T-cell (primary cell): Measurements from ENCODE around the gene RALGAPA1. TPM values are rescaled to one million over a fixed set of nuclear protein-coding genes. Genes with fewer than 3 reads are reported as not detected.
"Not testable (repeated sequence)": the region's sequence is repeated elsewhere in the genome, so short reads cannot be mapped to it uniquely, and the experiment has no call there.

Experiments
- ATAC-seq, 4 experiments: fragments of 200-7000 bp in 3 of 4; fragments of 150-1000 bp in 1 of 4; cut with Tn5 transposase; replicated peaks in 1 of 4; 1 replicate in 3 of 4; 2 replicates in 1 of 4; pipeline ENCODE4 v1.10.0; 2021; ENCODE audit warnings: moderate library complexity in 3 of 4, mild to moderate bottlenecking in 2 of 4, moderate number of reproducible peaks in 1 of 4
- CTCF ChIA-PET, 2 donors: fragments of 300-600 bp; sonication (Branson Sonifier 250); formaldehyde crosslinking; loops; one replicate each; lab custom pipeline; 2022; ENCODE audit warnings: antibody characterized with exemption in 2 of 2; lab: Charles Lee
- POLR2A ChIA-PET, 2 donors: fragments of 300-600 bp; sonication (Branson Sonifier 250); formaldehyde crosslinking; loops; one replicate each; lab custom pipeline; 2022; ENCODE audit warnings: antibody characterized with exemption in 2 of 2; lab: Charles Lee
- DNase-seq, 35 experiments: peaks; one replicate each; pipeline versions ENCODE4 v3.0.0 to v3.0.0-alpha.2; 2013 to 2023
- H3K27ac ChIP-seq: one replicate; pipeline ENCODE4 v1.5.1; 2013; ENCODE audit warnings: low read length
- H3K27me3 ChIP-seq, 2 experiments: replicated peaks in 1 of 2; 1 replicate in 1 of 2; 2 replicates in 1 of 2; pipeline versions ENCODE4 v1.6.1 to v1.7.0; 2013; ENCODE audit warnings: low read length in 1 of 2, mixed read lengths in 1 of 2; ENCODE audit not compliant: control insufficient read depth in 2 of 2, insufficient read depth in 2 of 2; ENCODE audit errors: extremely low read depth in 1 of 2
- H3K36me3 ChIP-seq, 2 donors: 1 replicate in 1 of 2; 2 replicates in 1 of 2; pipeline versions ENCODE4 v1.6.1 to v1.7.0; 2013; ENCODE audit warnings: low read length in 1 of 2; ENCODE audit not compliant: control insufficient read depth in 2 of 2, insufficient read depth in 1 of 2; ENCODE audit errors: extremely low read depth in 1 of 2
- H3K4me1 ChIP-seq, 2 experiments: 1 replicate in 1 of 2; 2 replicates in 1 of 2; pipeline versions ENCODE4 v1.6.1 to v1.7.0; 2013; ENCODE audit warnings: low read length in 2 of 2, mixed read lengths in 1 of 2; ENCODE audit not compliant: insufficient read depth in 2 of 2, control insufficient read depth in 1 of 2; ENCODE audit errors: extremely low read depth in 1 of 2
- H3K4me3 ChIP-seq, 2 donors: 1 replicate in 1 of 2; 2 replicates in 1 of 2; pipeline versions ENCODE4 v1.5.1 to v1.7.0; 2013; ENCODE audit warnings: mild to moderate bottlenecking in 2 of 2, low read length in 1 of 2, moderate library complexity in 1 of 2; ENCODE audit not compliant: control insufficient read depth in 1 of 2; ENCODE audit errors: extremely low read depth in 1 of 2
- H3K9me3 ChIP-seq: 2 replicates; pipeline ENCODE4 v1.7.0; 2013
- H3K27ac Mint-ChIP-seq, 2 donors: one replicate each; pipeline ENCODE4 v1.8.0; 2020 to 2021; ENCODE audit warnings: mild to moderate bottlenecking in 2 of 2, mixed read lengths in 2 of 2
- H3K27me3 Mint-ChIP-seq, 2 donors: one replicate each; pipeline ENCODE4 v1.8.0; 2021 to 2022; ENCODE audit warnings: mixed read lengths in 2 of 2
- H3K36me3 Mint-ChIP-seq: one replicate; pipeline ENCODE4 v1.8.0; 2021; ENCODE audit warnings: mixed read lengths
- H3K4me1 Mint-ChIP-seq, 3 donors: one replicate each; pipeline ENCODE4 v1.8.0; 2020 to 2022; ENCODE audit warnings: mixed read lengths in 3 of 3, mild to moderate bottlenecking in 1 of 3
- H3K4me3 Mint-ChIP-seq, 3 donors: one replicate each; pipeline ENCODE4 v1.8.0; 2020 to 2022; ENCODE audit warnings: mild to moderate bottlenecking in 3 of 3, mixed read lengths in 3 of 3, moderate library complexity in 3 of 3
- H3K9me3 Mint-ChIP-seq, 3 donors: one replicate each; pipeline ENCODE4 v1.8.0; 2020 to 2022; ENCODE audit warnings: mixed read lengths in 3 of 3
- WGBS: methylation state at CpG from one replicate; pipeline ENCODE4 v1.1.5; 2013; ENCODE audit warnings: missing lambda C conversion rate; ENCODE audit not compliant: insufficient coverage; 5-methylcytosine and 5-hydroxymethylcytosine counted together
- total RNA-seq, 35 experiments: library from RNA in 6 of 35; stranded (reverse) in 6 of 35; fragments of 120-200 nt in 1 of 35; gene quantifications; one replicate each; pipeline versions ENCODE4 v1.2.1 to v1.2.4 and lab custom pipeline; 2013 to 2026

Gene RALGAPA1
- total RNA-seq, 5 donors from 2014 or later (not counting 1 experiment from before 2014, with no cell fraction given) = 65.1 to 88.9 (median 82.9) TPM

GRCh38 chr14:35632271-35632670 lies 176.8 kb downstream of the RALGAPA1 start:
- DNase-seq = no peak
- Histone ChIP-seq H3K9me3 (no peaks in the 10 kb centered on the region), H3K4me3 (no peak overlapping the region), H3K27ac (no peak overlapping the region), H3K27me3 (no peaks in the 10 kb centered on the region), H3K36me3 (peaks cover 0 to 19% of the 10 kb centered on the region in 2 donors), H3K4me1 (no peaks in the 10 kb centered on the region)
- Mint-ChIP-seq H3K36me3 (peaks cover 39% of the 10 kb centered on the region), H3K27ac (no peak overlapping the region), H3K4me1 (no peaks in the 10 kb centered on the region), H3K9me3 (peaks cover 0 to 5% (median 2%) of the 10 kb centered on the region in 3 donors), H3K4me3 (no peak overlapping the region), H3K27me3 (no peaks in the 10 kb centered on the region)
- POLR2A ChIA-PET = no interaction called here
- ATAC-seq = no peak
- CTCF ChIA-PET = interaction anchor here in 1 of 2 donors (0.6 kb wide), 1 partner anchor 1123 kb away, joined by 4 read pairs; no protein-coding TSS in a partner anchor
- no CpG with 5 or more reads among the region's 3 CpGs for WGBS

GRCh38 chr14:35631071-35631805 lies 177.9 kb downstream of the RALGAPA1 start:
- no peak for ATAC-seq
- H3K9me3 ChIP-seq = no peaks in the 10 kb centered on the region
- peaks cover 0 to 15% of the 10 kb centered on the region in 2 donors for H3K36me3 ChIP-seq
- H3K4me3 Mint-ChIP-seq = no peak overlapping the region
- H3K4me1 ChIP-seq = no peaks in the 10 kb centered on the region
- ChIA-PET POLR2A (no interaction called here), CTCF (no interaction called here)
- WGBS = no CpG with 5 or more reads among the region's 2 CpGs
- H3K9me3 Mint-ChIP-seq = no peaks in the 10 kb centered on the region
- H3K27ac Mint-ChIP-seq = no peak overlapping the region
- H3K27ac ChIP-seq = no peak overlapping the region
- H3K4me1 Mint-ChIP-seq = no peaks in the 10 kb centered on the region
- no peak for DNase-seq
- no peaks in the 10 kb centered on the region for H3K27me3 Mint-ChIP-seq
- no peak overlapping the region for H3K4me3 ChIP-seq
- peaks cover 35% of the 10 kb centered on the region for H3K36me3 Mint-ChIP-seq
- no peaks in the 10 kb centered on the region for H3K27me3 ChIP-seq

- peak overlapping the region in 1 of 2 donors; percentile 5 for H3K27ac Mint-ChIP-seq
Measured at GRCh38 chr14:35628989-35629388, 180.1 kb downstream of the RALGAPA1 start.

GRCh38 chr14:35626947-35627346 lies 182.1 kb downstream of the RALGAPA1 start:
- H3K4me3 Mint-ChIP-seq, H3K4me1 ChIP-seq, H3K9me3 Mint-ChIP-seq, H3K27ac ChIP-seq, H3K4me3 ChIP-seq, POLR2A ChIA-PET, H3K27me3 ChIP-seq, DNase-seq, CTCF ChIA-PET, H3K9me3 ChIP-seq, H3K27me3 Mint-ChIP-seq, ATAC-seq, H3K27ac Mint-ChIP-seq, H3K4me1 Mint-ChIP-seq: not testable (repeated sequence)
- H3K36me3 Mint-ChIP-seq = peaks cover 51% of the 10 kb centered on the region
- WGBS = no CpG with 5 or more reads among the region's 2 CpGs
- H3K36me3 ChIP-seq = peaks cover 0 to 11% of the 10 kb centered on the region in 2 donors

More at GRCh38 chr14:35628989-35629388, 180.1 kb downstream of the RALGAPA1 start:
- Mint-ChIP-seq H3K4me1 (no peaks in the 10 kb centered on the region), H3K27me3 (no peaks in the 10 kb centered on the region), H3K4me3 (no peak overlapping the region), H3K36me3 (peaks cover 42% of the 10 kb centered on the region), H3K9me3 (no peaks in the 10 kb centered on the region)
- Histone ChIP-seq H3K4me3 (no peak overlapping the region), H3K4me1 (no peaks in the 10 kb centered on the region), H3K9me3 (no peaks in the 10 kb centered on the region), H3K27ac (no peak overlapping the region), H3K27me3 (no peaks in the 10 kb centered on the region), H3K36me3 (peaks cover 0 to 13% of the 10 kb centered on the region in 2 donors)
- WGBS = 100% methylated on average over 2 of the region's 3 CpGs
- CTCF ChIA-PET = no interaction called here
- ATAC-seq = no peak
- POLR2A ChIA-PET = no interaction called here
- no peak for DNase-seq

GRCh38 chr14:35621996-35622395 lies 187.1 kb downstream of the RALGAPA1 start:
- ATAC-seq, H3K9me3 Mint-ChIP-seq, H3K36me3 ChIP-seq, H3K4me3 ChIP-seq, CTCF ChIA-PET, H3K4me3 Mint-ChIP-seq, H3K27me3 Mint-ChIP-seq, DNase-seq, H3K27ac ChIP-seq, H3K27ac Mint-ChIP-seq, H3K27me3 ChIP-seq, H3K4me1 ChIP-seq, H3K9me3 ChIP-seq, H3K4me1 Mint-ChIP-seq: not testable (repeated sequence)
- POLR2A ChIA-PET = interaction anchor here in 1 of 2 donors (0.7 kb wide), 1 partner anchor 152 kb away, joined by 5 read pairs; no protein-coding TSS in a partner anchor
- H3K36me3 Mint-ChIP-seq = peaks cover 66% of the 10 kb centered on the region
- WGBS = no CpG with 5 or more reads among the region's 4 CpGs

- H3K9me3 ChIP-seq, DNase-seq, H3K4me3 ChIP-seq, H3K36me3 ChIP-seq, H3K9me3 Mint-ChIP-seq, H3K27me3 ChIP-seq, H3K27ac ChIP-seq, H3K4me1 Mint-ChIP-seq, H3K27me3 Mint-ChIP-seq, POLR2A ChIA-PET, H3K4me1 ChIP-seq, CTCF ChIA-PET, H3K27ac Mint-ChIP-seq, H3K4me3 Mint-ChIP-seq, ATAC-seq: not testable (repeated sequence)
- WGBS = 90% methylated on average over 5 of the region's 6 CpGs
- H3K36me3 Mint-ChIP-seq = peaks cover 74% of the 10 kb centered on the region
Measured at GRCh38 chr14:35619998-35620397, 189.1 kb downstream of the RALGAPA1 start.
